Cerebellar cortex (tissue), 1 donor: ENCODE measurements around the gene CHD3.
A peak's percentile ranks its signal among the peaks of the same experiment; 100 is the strongest.

Source experiments
- DNase-seq: peaks from one replicate; pipeline ENCODE4 v3.0.0-alpha.2; 2015; ENCODE audit warnings: low spot score

The CHD3 gene

GRCh38 chr17:7864995-7865650, 23.5 kb upstream of the CHD3 start:
- no peak for DNase-seq

DNA sequence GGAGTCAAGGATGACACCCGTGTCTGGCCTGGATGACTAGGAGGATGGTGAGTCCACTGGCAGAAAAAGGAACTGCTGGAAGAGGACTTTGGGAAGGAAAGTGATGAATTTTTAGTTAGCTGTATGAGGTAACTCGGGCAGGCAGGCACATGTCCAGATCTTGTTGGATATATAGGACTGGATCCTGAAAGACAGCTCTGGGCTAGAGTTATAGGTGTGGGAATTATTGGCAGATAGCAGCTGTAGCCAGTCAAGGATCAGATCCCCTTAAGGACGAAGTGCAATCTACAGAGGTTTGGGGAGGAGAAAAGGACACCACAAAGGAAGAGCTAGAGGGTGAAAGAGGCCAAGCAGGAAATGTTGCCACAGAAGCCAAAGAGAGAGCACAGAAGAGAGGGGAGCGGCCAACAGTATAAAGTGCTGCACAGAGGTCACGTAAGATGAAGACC, 20.7 kb upstream of the CHD3 start:
- DNase-seq, result no peak

DNA sequence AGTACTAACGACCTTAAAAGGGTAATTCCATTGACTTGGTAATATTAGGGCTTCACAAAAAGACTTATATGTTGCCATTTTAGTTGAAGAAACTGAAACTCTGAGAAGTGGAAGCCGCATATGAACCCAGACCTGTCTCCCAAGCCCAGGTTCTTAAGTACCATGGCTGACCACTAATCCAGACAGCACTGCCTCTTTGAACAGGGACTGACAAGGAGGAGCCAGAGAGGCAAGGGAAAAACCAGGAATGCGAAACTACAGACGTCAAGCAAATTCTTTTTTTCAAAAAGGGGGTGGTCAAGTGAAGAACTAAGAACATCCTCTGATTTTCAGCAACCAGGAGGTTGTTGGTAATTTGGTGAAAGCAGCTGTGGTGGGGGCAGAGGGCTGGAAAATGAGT, 15.5 kb upstream of the CHD3 start:
- no peak for DNase-seq

- no peak for DNase-seq
Observed at GRCh38 chr17:7875804-7876370, 12.7 kb upstream of the CHD3 start.

GRCh38 chr17:7878234-7878633, 10.4 kb upstream of the CHD3 start:
- no peak for DNase-seq

GRCh38 chr17:7880076-7880868, 8.3 kb upstream of the CHD3 start:
- DNase-seq, result no peak

DNA sequence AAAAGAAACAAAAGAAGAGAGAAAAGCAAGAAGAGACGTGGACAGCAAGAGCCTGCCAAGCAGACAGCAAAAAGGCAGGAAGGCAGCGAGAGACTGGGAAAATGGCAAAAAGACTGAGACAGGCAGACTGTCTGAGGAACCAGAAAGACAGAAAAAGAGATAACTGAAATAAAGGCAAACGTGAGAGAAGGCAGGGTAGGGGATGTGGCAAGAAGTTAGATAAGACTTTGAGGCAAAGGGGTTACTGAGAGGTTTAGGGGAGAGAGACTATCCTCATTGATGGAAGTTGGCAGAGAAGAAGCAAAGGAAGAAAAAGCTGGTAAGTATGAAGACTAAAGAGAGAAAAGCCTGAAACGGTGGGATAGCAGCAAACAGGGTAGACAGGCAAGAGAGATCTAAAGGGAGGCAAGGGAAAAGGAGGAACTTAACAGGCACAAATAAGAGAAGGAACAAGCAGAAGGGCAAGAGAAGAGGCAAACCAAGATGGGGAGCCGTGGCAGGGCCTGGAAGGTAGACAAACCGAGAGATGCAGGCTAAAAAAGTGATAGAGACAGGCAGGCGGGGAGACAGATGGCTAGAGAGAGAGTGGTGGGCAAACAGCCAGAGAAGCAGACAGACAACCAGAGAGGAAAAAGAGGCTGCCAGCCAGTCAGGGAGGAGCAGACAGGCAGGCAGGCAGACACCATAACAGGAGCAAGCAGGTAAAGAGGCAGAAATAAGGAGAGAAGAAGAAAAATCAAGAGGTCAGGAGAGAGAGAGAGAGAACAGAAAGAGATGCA, 7.1 kb upstream of the CHD3 start:
- DNase-seq, result peak; percentile 95

- DNase-seq, result no peak
Observed at GRCh38 chr17:7882068-7882467, 6.5 kb upstream of the CHD3 start.

DNA sequence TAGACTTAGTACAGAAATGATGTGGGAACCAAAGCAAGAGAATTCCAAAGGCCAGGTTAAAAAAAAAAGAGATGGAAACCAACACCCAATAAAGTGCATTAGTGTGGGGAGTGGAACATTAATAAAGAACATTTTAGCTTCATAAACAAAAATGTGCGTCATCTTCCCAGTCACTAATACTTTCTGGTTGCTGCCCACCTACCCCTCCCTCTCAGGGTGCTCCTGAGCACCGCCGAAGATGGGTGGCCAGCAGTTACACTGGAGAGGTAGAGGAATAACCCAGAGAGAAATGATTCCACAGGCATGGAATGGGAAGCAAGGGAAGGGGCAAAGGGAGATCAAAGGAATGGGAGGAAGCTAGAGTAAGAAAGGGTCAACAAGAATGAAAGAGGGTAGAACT, 6.0 kb upstream of the CHD3 start:
- DNase-seq, result no peak

DNA sequence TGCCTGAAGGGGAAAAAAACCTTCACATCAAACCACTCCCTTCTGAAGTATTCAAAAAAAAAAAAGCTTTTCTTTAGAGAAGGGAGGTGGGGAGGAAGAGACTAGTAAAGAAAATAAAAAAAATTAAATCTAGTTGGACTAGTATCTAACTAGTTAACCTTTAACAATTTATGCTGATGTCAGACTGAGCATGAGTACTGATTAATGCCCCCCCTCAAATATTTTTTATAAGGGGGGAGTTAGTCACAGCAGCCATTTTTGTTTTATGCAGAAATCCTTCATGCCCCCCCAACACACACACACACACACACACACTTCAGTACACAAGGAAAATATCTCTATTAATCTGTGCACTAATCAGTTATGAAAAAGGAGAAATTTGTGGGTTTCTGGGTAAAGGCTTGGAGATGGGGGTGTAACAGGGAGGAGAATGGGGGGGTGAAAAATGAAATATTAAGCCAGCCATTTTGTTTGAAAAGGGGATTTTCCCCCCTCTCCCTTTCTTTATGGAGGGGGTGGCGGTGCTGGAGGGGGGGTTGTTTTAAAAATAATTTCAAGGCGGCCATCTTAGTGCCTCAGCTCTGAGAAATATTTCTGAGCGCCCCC, 4.7 kb upstream of the CHD3 start:
- DNase-seq, result no peak

DNA sequence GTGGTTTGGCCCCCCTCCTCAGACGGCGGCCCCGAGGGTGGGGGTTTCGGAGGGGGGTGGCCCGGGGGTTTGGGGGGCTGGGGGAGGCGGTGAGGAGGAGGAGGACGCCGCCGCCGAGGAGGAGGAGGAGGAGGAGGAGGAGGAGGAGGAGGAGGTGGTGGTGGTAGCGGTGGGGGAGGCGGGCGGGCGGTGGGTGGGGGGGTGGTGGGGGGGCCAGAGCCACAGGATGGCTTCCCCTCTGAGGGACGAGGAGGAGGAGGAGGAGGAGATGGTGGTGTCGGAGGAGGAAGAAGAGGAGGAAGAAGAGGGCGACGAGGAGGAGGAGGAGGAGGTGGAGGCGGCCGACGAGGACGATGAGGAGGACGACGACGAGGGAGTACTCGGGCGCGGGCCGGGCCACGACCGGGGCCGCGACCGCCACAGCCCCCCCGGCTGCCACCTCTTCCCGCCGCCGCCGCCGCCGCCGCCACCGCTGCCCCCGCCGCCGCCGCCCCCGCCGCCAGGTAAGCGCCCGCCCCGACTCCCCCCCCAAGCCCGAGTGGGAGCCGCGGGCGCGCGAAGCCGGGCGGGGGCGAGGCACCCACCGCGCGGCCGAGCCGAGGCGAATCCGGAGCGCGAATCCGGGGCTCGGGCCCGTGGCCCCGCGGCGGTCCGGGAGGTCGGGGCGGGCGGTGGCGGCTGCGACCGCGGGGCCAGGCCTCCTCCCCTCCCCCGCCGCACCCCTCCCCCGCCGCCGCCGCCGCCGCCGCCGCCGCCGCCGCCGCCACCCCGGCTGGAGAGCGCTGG, 3.8 kb upstream of the CHD3 start:
- DNase-seq, result no peak

- peak; percentile 60 for DNase-seq
Observed at GRCh38 chr17:7885367-7886226, 3.0 kb upstream of the CHD3 start.

DNA sequence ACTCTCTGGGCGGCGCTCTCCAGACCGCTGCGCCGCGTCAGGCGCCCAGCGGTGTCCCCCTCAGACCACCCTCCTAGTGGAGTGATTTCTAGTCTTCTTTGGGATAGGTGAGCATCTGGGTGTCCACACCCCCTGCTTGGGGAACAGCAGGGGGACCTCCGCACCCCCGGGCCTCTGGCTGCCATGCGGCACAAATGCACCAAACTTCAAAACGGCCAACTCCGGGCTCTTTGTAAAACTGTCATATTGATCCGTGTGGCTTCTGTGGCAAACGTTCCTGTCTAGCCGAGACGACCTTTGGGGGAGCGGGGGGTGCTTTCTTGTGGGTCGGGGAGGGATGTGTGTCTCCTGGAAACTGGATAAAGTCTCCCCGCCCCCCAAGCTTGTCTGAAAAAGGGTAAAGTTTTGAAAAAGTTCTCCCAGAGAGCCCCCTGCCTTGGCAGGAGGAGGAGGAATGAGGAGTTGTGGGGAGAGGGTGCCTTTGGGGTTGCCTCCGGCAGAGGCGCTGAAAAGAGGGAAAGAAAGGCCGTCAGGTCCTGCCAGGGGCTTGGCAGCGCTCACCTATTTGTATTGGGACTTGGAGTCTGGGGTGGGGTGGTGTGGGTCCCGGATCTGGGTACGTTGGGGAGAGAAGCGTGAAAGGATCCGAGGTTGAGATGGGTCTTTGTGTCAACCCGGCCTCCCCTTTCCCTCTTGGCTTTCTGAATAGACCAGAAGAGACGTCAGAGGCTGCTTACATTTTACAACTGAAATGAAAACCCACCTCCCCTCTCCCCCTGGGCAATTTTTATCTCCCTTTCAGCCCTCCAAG, 2.2 kb upstream of the CHD3 start:
- DNase-seq, result peak; percentile 53

- DNase-seq, result peak; percentile 57
Observed at GRCh38 chr17:7887038-7887481, 1.5 kb upstream of the CHD3 start.

GRCh38 chr17:7887482-7888183, 956 bp upstream of the CHD3 start:
- peak; percentile 87 for DNase-seq

DNA sequence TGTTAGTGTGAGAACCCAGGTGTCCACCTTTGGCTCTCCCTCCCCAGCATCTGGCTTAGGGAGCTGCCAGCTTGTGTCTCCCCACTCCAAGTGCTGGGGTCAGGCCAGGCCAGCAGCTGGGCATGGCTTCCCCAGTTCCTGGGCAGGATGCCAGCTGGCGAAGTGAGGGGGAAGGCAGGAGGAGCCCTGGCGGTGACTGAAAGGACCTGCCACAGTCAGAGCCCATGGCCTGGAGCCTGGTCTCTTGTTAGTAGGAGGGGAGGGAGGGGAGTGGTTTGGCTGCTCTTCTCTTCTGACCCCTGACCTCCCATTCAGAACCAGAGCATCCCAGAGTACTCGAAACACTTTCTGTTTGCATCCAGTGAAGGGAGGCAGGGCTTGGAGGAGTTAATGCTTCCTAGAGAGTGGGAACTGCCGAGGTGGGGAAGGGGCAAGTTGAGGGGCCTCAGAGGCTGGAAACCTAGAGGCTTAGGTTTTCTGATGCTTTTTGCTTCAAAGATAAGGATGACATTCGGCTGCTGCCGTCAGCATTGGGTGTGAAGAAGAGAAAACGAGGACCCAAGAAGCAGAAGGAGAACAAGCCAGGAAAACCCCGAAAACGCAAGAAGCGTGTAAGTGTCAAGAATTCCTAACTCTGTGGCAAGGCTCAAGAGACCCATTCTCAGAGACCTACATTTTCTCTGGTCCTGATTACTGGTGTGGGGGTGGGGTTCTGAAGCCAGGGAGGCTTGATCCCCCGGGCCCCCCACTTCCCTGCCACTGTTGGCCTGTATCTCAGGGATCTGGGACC, 772 bp downstream of the CHD3 start:
- peak; percentile 88 for DNase-seq

DNA sequence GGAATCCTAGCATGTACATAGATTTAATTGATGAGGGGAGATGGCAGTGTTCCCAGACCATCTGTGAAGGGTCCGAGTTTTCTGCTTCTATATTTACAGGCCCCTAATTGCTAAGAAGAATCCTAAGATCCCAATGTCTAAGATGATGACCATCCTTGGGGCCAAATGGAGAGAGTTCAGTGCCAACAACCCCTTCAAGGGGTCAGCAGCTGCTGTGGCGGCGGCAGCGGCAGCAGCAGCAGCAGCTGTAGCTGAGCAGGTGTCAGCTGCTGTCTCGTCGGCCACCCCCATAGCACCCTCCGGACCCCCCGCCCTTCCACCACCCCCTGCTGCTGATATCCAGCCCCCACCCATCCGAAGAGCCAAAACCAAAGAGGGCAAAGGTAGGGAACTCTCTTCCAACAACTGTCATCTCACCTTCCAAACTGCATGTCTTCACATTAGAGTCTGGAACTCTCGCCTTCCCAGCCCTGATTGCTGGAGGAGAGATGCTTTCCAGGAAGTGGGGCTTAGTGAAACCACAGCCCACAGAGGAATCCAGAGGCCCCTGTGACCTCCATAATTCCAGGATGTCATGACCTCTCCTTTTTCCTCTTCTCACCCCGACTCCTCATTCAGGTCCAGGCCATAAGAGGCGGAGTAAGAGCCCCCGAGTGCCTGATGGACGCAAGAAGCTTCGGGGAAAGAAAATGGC, 4.7 kb downstream of the CHD3 start:
- no peak for DNase-seq
